Measurements from ENCODE around the gene STK32B. TPM values are rescaled to one million over a fixed set of nuclear protein-coding genes. Genes with fewer than 3 reads are reported as not detected.

STK32B gene
- total and polyA plus RNA-seq, 2 donors (not counting 3 experiments of a cell fraction or from before 2014, with no cell fraction given) = 5.6 to 7.8 TPM

- Histone ChIP-seq H3K9me3 (replicated peaks; ENCODE audit: control insufficient read depth, insufficient read depth, low read length) (no peaks in the 10 kb centered on the region), H3K4me2 (ENCODE audit: insufficient read depth, low read length) (no peak overlapping the region), H3K4me3 (replicated peaks in 1 of 3; ENCODE audit: insufficient read depth in 1 of 3, low read depth in 1 of 3, low read length in 3 of 3) (no peak overlapping the region), H3K9ac (replicated peaks; ENCODE audit: extremely low read depth, insufficient read depth, low read length) (no peak overlapping the region), H3K27ac (ENCODE audit: insufficient read depth, low read depth, low read length) (no peak overlapping the region), H2AFZ (ENCODE audit: low read depth, low read length) (no peak overlapping the region), H3K36me3 (ENCODE audit: control insufficient read depth in 2 of 2, extremely low read depth in 1 of 2, insufficient read depth in 2 of 2, low read length in 2 of 2) (no peaks in the 10 kb centered on the region), H3K27me3 (ENCODE audit: control insufficient read depth in 2 of 2, insufficient read depth in 2 of 2, low read length in 2 of 2) (no peaks in the 10 kb centered on the region), H3K79me2 (ENCODE audit: control insufficient read depth, insufficient read depth, low read length) (no peaks in the 10 kb centered on the region), H4K20me1 (replicated peaks; ENCODE audit: control insufficient read depth, extremely low read depth, insufficient read depth, low read length) (no peaks in the 10 kb centered on the region), H3K9me1 (replicated peaks; ENCODE audit: control insufficient read depth, extremely low read depth, insufficient read depth, low read length) (no peaks in the 10 kb centered on the region), H3K4me1 (ENCODE audit: control insufficient read depth, extremely low read depth, insufficient read depth, low read length) (no peaks in the 10 kb centered on the region)
- no peak for FAIRE-seq
- CTCF ChIA-PET = no interaction called here
- dilution Hi-C loops (cut with MboI; ENCODE audit: extremely low pct_ligation_motif_present, low sequenced_read_pairs) (no loop called here), intact Hi-C loops (cut with micrococcal nuclease) (no loop called here)
- TF ChIP-seq MYC (IDR thresholded peaks at IDR 0.05; ENCODE audit: low read depth, low read length) (no peak), POLR2A (IDR thresholded peaks at IDR 0.05; ENCODE audit: low read depth, low read length) (no peak), CTCF (IDR thresholded peaks at IDR 0.05; ENCODE audit: extremely low read depth in 1 of 2, insufficient read depth in 1 of 2, low read depth in 1 of 2, low read length in 2 of 2) (no peak), POLR2AphosphoS5 (IDR thresholded peaks at IDR 0.05; ENCODE audit: insufficient read depth, low read depth, low read length) (no peak), FOS (IDR thresholded peaks at IDR 0.05; ENCODE audit: borderline replicate concordance, insufficient read depth, low read length) (no peak), EZH2 (IDR thresholded peaks at IDR 0.05; ENCODE audit: borderline replicate concordance, low read depth, low read length, severe bottlenecking) (no peak), GATA2 (IDR thresholded peaks at IDR 0.05; ENCODE audit: insufficient read depth, insufficient read length, low read depth, low read length) (no peak)
- POLR2A ChIA-PET = no interaction called here
- DNase-seq (ENCODE audit: low read depth, low spot score) = no peak
- no TSS peak for BruUV-seq (replicated peaks)
These were observed 141.0 kb downstream of the STK32B start for GRCh38 chr4:5192271-5192670.

- no TSS peak for BruUV-seq (replicated peaks)
- POLR2A ChIA-PET = no interaction called here
- dilution Hi-C loops (cut with MboI; ENCODE audit: extremely low pct_ligation_motif_present, low sequenced_read_pairs) (no loop called here), intact Hi-C loops (cut with micrococcal nuclease) (no loop called here)
- H2AFZ ChIP-seq (ENCODE audit: low read depth, low read length) = no peak overlapping the region
- no peaks in the 10 kb centered on the region for H3K4me1 ChIP-seq (ENCODE audit: control insufficient read depth, extremely low read depth, insufficient read depth, low read length)
- FAIRE-seq (no peak), DNase-seq (ENCODE audit: low read depth, low spot score) (no peak)
- H3K9me1 ChIP-seq (replicated peaks; ENCODE audit: control insufficient read depth, extremely low read depth, insufficient read depth, low read length) = no peaks in the 10 kb centered on the region
- no peak for TF ChIP-seq POLR2AphosphoS5 (IDR thresholded peaks at IDR 0.05; ENCODE audit: insufficient read depth, low read depth, low read length)
- no peak for TF ChIP-seq EZH2 (IDR thresholded peaks at IDR 0.05; ENCODE audit: borderline replicate concordance, low read depth, low read length, severe bottlenecking)
- no peak for TF ChIP-seq FOS (IDR thresholded peaks at IDR 0.05; ENCODE audit: borderline replicate concordance, insufficient read depth, low read length)
- no peak for TF ChIP-seq CTCF (IDR thresholded peaks at IDR 0.05; ENCODE audit: extremely low read depth in 1 of 2, insufficient read depth in 1 of 2, low read depth in 1 of 2, low read length in 2 of 2)
- no peak for TF ChIP-seq GATA2 (IDR thresholded peaks at IDR 0.05; ENCODE audit: insufficient read depth, insufficient read length, low read depth, low read length)
- no peak for TF ChIP-seq POLR2A (IDR thresholded peaks at IDR 0.05; ENCODE audit: low read depth, low read length)
- TF ChIP-seq MYC (IDR thresholded peaks at IDR 0.05; ENCODE audit: low read depth, low read length) = no peak
- no peak for TF ChIP-seq JUN (IDR thresholded peaks at IDR 0.05; ENCODE audit: borderline replicate concordance, insufficient read depth, insufficient read length, low read depth)
- TF ChIP-seq MAX (IDR thresholded peaks at IDR 0.05; ENCODE audit: insufficient read depth, insufficient read length) = no peak
- H3K36me3 ChIP-seq (ENCODE audit: control insufficient read depth in 2 of 2, extremely low read depth in 1 of 2, insufficient read depth in 2 of 2, low read length in 2 of 2) = no peaks in the 10 kb centered on the region
- no peak overlapping the region for H3K4me2 ChIP-seq (ENCODE audit: insufficient read depth, low read length)
- no peak overlapping the region for H3K9ac ChIP-seq (replicated peaks; ENCODE audit: extremely low read depth, insufficient read depth, low read length)
- no peaks in the 10 kb centered on the region for H3K27me3 ChIP-seq (ENCODE audit: control insufficient read depth in 2 of 2, insufficient read depth in 2 of 2, low read length in 2 of 2)
- CTCF ChIA-PET = no interaction called here
- no peaks in the 10 kb centered on the region for H3K79me2 ChIP-seq (ENCODE audit: control insufficient read depth, insufficient read depth, low read length)
- no peaks in the 10 kb centered on the region for H3K9me3 ChIP-seq (replicated peaks; ENCODE audit: control insufficient read depth, insufficient read depth, low read length)
- no peak overlapping the region for H3K27ac ChIP-seq (ENCODE audit: insufficient read depth, low read depth, low read length)
- H3K4me3 ChIP-seq (replicated peaks in 1 of 3; ENCODE audit: insufficient read depth in 1 of 3, low read depth in 1 of 3, low read length in 3 of 3) = no peak overlapping the region
- H4K20me1 ChIP-seq (replicated peaks; ENCODE audit: control insufficient read depth, extremely low read depth, insufficient read depth, low read length) = no peaks in the 10 kb centered on the region
These were observed 141.4 kb downstream of the STK32B start for GRCh38 chr4:5192678-5193077.

Data from endothelial cell of umbilical vein (primary cell).